HEK293T (cell line): ENCODE data around the gene AGBL1.

ENCODE experiments used
- CTCF ChIA-PET: fragments of 350-600 bp; formaldehyde crosslinking; extraction: SDS; loops from one replicate; lab custom pipeline; 2021; ENCODE audit warnings: antibody characterized with exemption, inconsistent platforms; lab: Yijun Ruan, JAX
- POLR2A ChIA-PET: fragments of 350-600 bp; formaldehyde crosslinking; extraction: SDS; loops from one replicate; lab custom pipeline; 2020; ENCODE audit warnings: antibody characterized with exemption, inconsistent platforms; lab: Yijun Ruan, JAX
- DNase-seq: peaks from one replicate; pipeline ENCODE4 v3.0.0; 2012; ENCODE audit warnings: mixed read lengths; ENCODE audit errors: extremely low spot score
- ARNT ChIP-seq: fragments of 450-650 bp; IDR thresholded peaks from 2 replicates; pipeline ENCODE4 v1.6.1; 2017; ENCODE audit warnings: mild to moderate bottlenecking
- BHLHE40 ChIP-seq: fragments of 450-650 bp; IDR thresholded peaks from 2 replicates; pipeline ENCODE4 v1.6.1; 2016; ENCODE audit warnings: mild to moderate bottlenecking, moderate library complexity, borderline replicate concordance
- CTBP1 ChIP-seq: fragments of 450-650 bp; IDR thresholded peaks from 2 replicates; pipeline ENCODE4 v1.6.1; 2016; ENCODE audit warnings: borderline replicate concordance
- ELF4 ChIP-seq: fragments of 450-650 bp; IDR thresholded peaks from 2 replicates; pipeline ENCODE4 v1.6.1; 2017; ENCODE audit warnings: antibody characterized with exemption
- FOXA1 ChIP-seq: fragments of 450-650 bp; IDR thresholded peaks from 2 replicates; pipeline ENCODE4 v1.6.1; 2016; ENCODE audit warnings: mild to moderate bottlenecking
- FOXK2 ChIP-seq: fragments of 450-650 bp; IDR thresholded peaks from 2 replicates; pipeline ENCODE4 v1.6.1; 2016; ENCODE audit warnings: mild to moderate bottlenecking
- FOXM1 ChIP-seq: fragments of 450-650 bp; IDR thresholded peaks from 2 replicates; pipeline ENCODE4 v1.6.1; 2017; ENCODE audit warnings: mild to moderate bottlenecking, borderline replicate concordance
- HDGF ChIP-seq: fragments of 450-650 bp; IDR thresholded peaks from 2 replicates; pipeline ENCODE4 v1.6.1; 2017; ENCODE audit warnings: antibody characterized with exemption, borderline replicate concordance
- L3MBTL2 ChIP-seq: fragments of 450-650 bp; conservative IDR thresholded peaks from 2 replicates; pipeline ENCODE4 v1.6.1; 2016; ENCODE audit warnings: mild to moderate bottlenecking
- LEF1 ChIP-seq: fragments of 450-650 bp; IDR thresholded peaks from 2 replicates; pipeline ENCODE4 v1.6.1; 2017; ENCODE audit warnings: mild to moderate bottlenecking, borderline replicate concordance
- NFRKB ChIP-seq: fragments of 450-650 bp; IDR thresholded peaks from 2 replicates; pipeline ENCODE4 v1.6.1; 2016; ENCODE audit warnings: mild to moderate bottlenecking, moderate library complexity
- SP1 ChIP-seq: fragments of 450-650 bp; IDR thresholded peaks from 2 replicates; pipeline ENCODE4 v1.6.1; 2017
- SUZ12 ChIP-seq: fragments of 450-650 bp; IDR thresholded peaks from 2 replicates; pipeline ENCODE4 v1.6.1; 2016; ENCODE audit warnings: mild to moderate bottlenecking
- TARDBP ChIP-seq: fragments of 450-650 bp; IDR thresholded peaks from 2 replicates; pipeline ENCODE4 v1.6.1; 2016
- ZNF384 ChIP-seq: fragments of 450-650 bp; IDR thresholded peaks from 2 replicates; pipeline ENCODE4 v1.6.1; 2016
- TF ChIP-seq, protein P1 (sequence below): fragments of 450-650 bp; IDR thresholded peaks from 2 replicates; pipeline ENCODE4 v1.6.1; 2016

The AGBL1 gene

DNA sequence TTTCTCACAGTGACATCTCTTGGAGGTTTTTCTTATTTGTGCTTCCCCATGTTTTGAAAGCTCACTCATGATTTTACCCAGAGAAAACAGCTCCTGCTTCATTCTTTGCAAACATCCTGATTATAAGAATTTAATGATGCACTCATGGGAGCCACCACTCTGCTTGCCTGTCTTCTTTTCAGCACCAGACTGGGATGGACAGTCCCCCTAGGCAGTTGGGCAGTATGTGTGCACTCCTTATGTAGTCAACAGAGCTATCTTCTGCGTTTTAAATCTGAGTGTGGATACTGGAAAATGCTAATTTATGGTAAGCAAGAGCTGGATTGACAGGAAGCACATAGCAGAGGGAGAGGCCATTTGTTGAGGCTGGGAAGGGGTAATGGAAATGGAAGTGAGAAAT lies 276.1 kb downstream of the AGBL1 start:
- TF ChIP-seq, protein P1, sequence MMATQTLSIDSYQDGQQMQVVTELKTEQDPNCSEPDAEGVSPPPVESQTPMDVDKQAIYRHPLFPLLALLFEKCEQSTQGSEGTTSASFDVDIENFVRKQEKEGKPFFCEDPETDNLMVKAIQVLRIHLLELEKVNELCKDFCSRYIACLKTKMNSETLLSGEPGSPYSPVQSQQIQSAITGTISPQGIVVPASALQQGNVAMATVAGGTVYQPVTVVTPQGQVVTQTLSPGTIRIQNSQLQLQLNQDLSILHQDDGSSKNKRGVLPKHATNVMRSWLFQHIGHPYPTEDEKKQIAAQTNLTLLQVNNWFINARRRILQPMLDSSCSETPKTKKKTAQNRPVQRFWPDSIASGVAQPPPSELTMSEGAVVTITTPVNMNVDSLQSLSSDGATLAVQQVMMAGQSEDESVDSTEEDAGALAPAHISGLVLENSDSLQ = no peak
- TF ChIP-seq SUZ12 = no peak
- no peak for TF ChIP-seq NFRKB
- TF ChIP-seq HDGF = no peak
- TF ChIP-seq BHLHE40 = no peak
- TF ChIP-seq SP1 = no peak
- TF ChIP-seq L3MBTL2 = no peak
- TF ChIP-seq TARDBP = no peak
- no peak for TF ChIP-seq CTBP1
- TF ChIP-seq FOXM1 = no peak
- TF ChIP-seq LEF1 = no peak
- TF ChIP-seq ARNT = no peak
- no peak for TF ChIP-seq FOXK2
- TF ChIP-seq FOXA1 = no peak
- TF ChIP-seq ZNF384 = no peak
- TF ChIP-seq ELF4 = no peak
- ChIA-PET CTCF (no interaction called here), POLR2A (interaction anchor here (0.8 kb wide), 1 partner anchor 28 kb away, joined by 3 read pairs; no protein-coding TSS in a partner anchor)
- no peak for DNase-seq

DNA sequence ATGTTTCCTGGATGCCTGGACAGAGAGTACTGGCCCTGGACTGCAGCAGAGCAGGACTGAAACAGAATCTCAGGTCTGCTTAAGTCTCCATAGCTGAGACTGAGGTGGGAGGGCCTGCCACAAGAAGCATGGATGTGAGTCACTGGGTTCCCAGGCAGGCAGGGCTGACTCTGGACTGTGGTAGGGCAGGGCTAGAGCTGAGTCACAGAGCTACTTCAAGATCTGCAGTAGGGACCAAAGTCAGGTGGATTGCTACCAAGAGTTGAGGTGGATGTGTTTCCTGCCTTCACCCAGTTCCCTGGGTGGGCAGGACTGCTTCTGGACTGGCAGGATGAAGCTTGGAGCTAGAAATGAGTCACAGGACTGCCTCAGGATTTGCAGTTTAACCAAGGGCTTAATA lies 282.9 kb downstream of the AGBL1 start:
- no peak for TF ChIP-seq TARDBP
- TF ChIP-seq, protein P1 = no peak
- TF ChIP-seq NFRKB = no peak
- no peak for TF ChIP-seq ELF4
- TF ChIP-seq L3MBTL2 = no peak
- no peak for TF ChIP-seq SUZ12
- TF ChIP-seq LEF1 = no peak
- no peak for TF ChIP-seq SP1
- no peak for TF ChIP-seq CTBP1
- no peak for TF ChIP-seq FOXK2
- TF ChIP-seq BHLHE40 = no peak
- TF ChIP-seq FOXM1 = no peak
- no peak for TF ChIP-seq ARNT
- TF ChIP-seq ZNF384 = no peak
- no peak for TF ChIP-seq HDGF
- ChIA-PET POLR2A (no interaction called here), CTCF (no interaction called here)
- no peak for DNase-seq

DNA sequence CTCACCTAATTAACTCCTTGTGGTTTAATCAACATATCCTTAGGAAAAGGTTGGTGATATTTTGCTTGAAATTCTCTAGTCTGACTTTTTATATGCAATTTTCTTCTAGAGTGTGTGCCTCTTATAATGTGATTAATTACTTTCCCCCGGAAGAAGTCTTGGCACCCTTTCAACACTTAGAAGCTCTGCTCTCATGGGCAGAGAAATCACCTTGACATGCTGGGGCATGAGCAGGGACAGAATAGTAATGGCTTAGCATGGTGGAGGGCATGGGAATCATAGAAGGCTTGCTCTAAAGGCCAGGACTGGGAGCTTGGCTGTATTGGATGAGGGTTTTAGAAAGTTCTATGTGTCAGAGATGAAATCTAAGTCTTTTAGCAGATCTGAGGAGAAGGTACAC lies 293.5 kb downstream of the AGBL1 start:
- POLR2A ChIA-PET = no interaction called here
- no peak for TF ChIP-seq ZNF384
- TF ChIP-seq NFRKB = no peak
- no peak for DNase-seq
- CTCF ChIA-PET = no interaction called here

DNA sequence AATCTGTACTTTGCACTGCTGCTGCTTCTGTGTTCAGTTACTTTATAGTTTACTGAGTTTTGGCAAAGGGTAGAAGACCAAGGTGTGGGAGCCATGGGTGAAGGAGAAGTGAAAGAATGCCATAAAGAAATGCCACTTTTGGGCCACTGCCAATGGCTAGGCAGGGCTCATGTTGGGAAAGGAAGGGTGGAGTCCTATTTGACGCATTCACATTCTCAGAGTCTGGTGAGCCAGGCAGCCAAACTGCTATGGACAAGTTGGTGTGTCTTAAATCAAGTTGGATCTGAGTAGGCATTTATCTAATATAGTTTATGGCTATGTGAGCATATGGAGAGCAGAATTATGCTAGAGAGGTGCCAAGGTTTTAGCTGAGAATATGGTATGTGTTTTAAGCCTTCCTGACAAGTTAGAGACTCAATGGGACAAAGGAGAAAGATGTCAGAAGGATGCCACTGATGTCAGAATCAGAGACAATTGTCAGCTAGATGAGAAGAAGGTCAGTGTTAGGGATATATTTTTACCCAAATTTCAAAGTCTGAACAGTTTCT lies 296.1 kb downstream of the AGBL1 start:
- CTCF ChIA-PET = no interaction called here
- POLR2A ChIA-PET = no interaction called here
- DNase-seq = no peak
- TF ChIP-seq L3MBTL2 = no peak
- TF ChIP-seq SUZ12 = no peak
- TF ChIP-seq FOXK2 = no peak

DNA sequence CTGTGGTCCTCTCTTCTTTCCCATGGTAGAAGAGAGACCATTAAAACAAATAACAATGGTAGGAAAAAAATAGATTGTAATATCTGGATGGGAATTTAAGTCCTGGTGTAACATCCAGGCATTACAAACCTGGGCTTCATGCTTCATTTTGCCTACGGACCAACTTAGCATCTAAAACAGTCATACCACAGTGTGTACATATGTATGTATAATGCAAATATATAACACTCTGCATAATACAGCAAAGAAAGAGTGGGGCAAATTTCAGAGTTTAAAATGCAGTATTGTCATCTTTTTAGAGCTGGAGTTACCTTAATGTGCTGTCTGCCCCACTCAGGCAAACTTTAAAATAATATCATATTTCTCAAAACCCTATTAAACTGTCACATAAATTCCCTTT lies 298.2 kb downstream of the AGBL1 start:
- CTCF ChIA-PET = interaction anchor here (1.1 kb wide), 1 partner anchor 92 kb away, joined by 4 read pairs; no protein-coding TSS in a partner anchor
- no peak for TF ChIP-seq SP1
- TF ChIP-seq FOXM1 = no peak
- TF ChIP-seq ELF4 = no peak
- TF ChIP-seq FOXA1 = no peak
- TF ChIP-seq SUZ12 = no peak
- TF ChIP-seq, protein P1 = no peak; the same call in 1 of the 2 replicates
- no peak for TF ChIP-seq BHLHE40
- no peak for TF ChIP-seq L3MBTL2
- TF ChIP-seq FOXK2 = no peak
- TF ChIP-seq CTBP1 = no peak
- no peak for TF ChIP-seq ZNF384
- TF ChIP-seq NFRKB = no peak
- TF ChIP-seq TARDBP = no peak
- no peak for TF ChIP-seq LEF1
- no peak for TF ChIP-seq ARNT
- no peak for TF ChIP-seq HDGF
- POLR2A ChIA-PET = interaction anchor here (1.0 kb wide), 1 partner anchor 147 kb away, joined by 3 read pairs; no protein-coding TSS in a partner anchor
- no peak for DNase-seq

DNA sequence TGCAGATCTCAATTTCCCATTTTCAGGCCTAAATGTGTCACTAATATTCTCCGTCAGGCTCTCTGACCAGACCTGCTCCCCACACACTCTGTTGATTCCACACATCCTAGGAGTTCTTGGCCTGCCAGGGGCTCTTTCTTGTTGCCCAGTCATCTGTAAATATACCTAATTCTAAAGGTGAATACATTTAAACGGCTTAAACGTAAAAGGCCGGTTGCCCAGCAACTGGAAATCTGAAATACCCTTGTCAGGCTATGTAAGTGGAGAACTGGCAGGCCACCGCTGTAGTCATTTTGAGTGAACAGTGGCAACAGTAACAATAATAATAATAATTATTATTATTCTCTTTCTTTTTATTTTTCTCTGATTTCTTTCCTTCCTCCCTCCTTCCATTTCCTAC lies 302.7 kb downstream of the AGBL1 start:
- POLR2A ChIA-PET = no interaction called here
- no peak for TF ChIP-seq FOXK2
- no peak for TF ChIP-seq SUZ12
- TF ChIP-seq SP1 = no peak
- TF ChIP-seq FOXM1 = no peak
- TF ChIP-seq L3MBTL2 = no peak
- no peak for TF ChIP-seq CTBP1
- no peak for TF ChIP-seq HDGF
- no peak for TF ChIP-seq ARNT
- TF ChIP-seq BHLHE40 = no peak
- no peak for TF ChIP-seq TARDBP
- TF ChIP-seq, protein P1 = no peak
- TF ChIP-seq ELF4 = no peak
- no peak for TF ChIP-seq NFRKB
- no peak for TF ChIP-seq LEF1
- no peak for TF ChIP-seq ZNF384
- no peak for TF ChIP-seq FOXA1
- DNase-seq = no peak
- CTCF ChIA-PET = interaction anchor here (0.7 kb wide), 1 partner anchor 422 kb away, joined by 3 read pairs; no protein-coding TSS in a partner anchor
